HG03558 (cell line): ENCODE data around the gene CDK5.

ENCODE experiments used
- ATAC-seq: cut with Tn5 transposase; IDR thresholded peaks from one replicate; pipeline ENCODE4 v1.9.1; 2021; ENCODE audit warnings: moderate number of reproducible peaks; ENCODE audit not compliant: unreplicated experiment; ENCODE audit errors: extremely low read depth

The CDK5 gene

DNA sequence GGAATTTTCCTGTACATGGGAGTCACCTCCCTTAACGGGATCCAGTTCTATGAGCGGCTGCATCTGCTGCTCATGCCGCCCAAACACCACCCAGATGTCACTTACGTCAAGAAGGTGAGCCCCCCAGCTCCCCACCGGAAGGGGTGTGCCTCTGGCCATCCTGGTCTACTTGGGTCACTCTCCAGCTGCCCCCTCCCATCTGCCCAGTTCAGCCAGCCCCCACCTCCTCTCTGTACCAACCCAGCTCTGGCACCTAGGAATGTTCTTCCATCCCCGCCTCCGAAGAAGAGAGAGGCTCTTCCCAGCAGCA lies 17.9 kb upstream of the CDK5 start:
- no peak for ATAC-seq

DNA sequence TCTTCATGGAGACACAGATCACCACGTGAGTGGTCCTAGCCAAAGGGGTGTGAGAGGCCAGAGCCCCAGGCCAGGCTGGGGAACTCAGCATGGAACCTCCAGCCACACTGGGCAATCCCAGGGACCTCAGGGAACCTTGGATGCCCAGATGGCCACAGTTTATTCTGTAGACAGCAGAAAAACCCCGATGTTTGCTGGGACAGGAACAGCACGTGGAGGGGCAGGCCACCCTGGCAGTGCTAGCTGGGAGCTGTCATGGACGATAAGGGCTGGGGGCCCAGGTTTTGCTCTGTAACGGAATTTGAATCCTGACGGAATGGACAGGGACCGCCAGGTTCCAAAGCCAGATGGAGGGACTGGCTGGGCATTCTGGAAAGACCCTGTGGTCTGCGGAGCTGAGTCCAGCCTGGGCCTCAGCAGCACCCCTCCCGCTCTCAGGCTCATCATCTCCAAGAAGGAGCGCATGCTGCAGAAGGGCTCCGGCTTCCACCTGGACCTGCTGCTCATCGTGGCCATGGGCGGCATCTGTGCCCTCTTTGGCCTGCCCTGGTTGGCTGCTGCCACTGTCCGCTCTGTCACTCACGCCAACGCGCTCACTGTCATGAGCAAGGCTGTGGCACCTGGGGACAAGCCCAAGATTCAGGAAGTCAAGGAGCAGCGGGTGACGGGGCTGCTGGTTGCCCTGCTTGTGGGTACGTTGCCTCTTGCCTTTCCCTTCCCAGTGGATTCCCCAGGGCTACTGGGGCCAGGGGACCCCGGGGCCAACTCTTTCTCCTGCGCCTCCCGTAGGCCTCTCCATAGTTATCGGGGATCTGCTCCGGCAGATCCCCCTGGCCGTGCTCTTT lies 17.3 kb upstream of the CDK5 start:
- ATAC-seq = no peak

DNA sequence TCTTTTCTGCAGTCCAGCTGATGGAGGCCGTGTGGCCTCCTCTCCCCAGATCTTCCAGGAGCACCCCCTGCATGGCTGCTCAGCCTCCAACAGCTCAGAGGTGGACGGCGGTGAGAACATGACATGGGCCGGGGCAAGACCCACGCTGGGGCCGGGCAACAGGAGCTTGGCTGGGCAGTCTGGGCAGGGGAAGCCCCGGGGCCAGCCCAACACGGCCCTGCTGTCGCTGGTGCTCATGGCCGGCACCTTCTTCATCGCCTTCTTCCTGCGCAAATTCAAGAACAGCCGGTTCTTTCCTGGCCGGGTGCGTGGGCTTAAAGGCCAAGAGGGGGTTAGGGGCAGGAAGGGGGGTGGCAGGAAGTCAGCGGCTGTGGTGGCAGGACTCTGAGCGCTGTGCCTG lies 16.3 kb upstream of the CDK5 start:
- ATAC-seq = no peak

DNA sequence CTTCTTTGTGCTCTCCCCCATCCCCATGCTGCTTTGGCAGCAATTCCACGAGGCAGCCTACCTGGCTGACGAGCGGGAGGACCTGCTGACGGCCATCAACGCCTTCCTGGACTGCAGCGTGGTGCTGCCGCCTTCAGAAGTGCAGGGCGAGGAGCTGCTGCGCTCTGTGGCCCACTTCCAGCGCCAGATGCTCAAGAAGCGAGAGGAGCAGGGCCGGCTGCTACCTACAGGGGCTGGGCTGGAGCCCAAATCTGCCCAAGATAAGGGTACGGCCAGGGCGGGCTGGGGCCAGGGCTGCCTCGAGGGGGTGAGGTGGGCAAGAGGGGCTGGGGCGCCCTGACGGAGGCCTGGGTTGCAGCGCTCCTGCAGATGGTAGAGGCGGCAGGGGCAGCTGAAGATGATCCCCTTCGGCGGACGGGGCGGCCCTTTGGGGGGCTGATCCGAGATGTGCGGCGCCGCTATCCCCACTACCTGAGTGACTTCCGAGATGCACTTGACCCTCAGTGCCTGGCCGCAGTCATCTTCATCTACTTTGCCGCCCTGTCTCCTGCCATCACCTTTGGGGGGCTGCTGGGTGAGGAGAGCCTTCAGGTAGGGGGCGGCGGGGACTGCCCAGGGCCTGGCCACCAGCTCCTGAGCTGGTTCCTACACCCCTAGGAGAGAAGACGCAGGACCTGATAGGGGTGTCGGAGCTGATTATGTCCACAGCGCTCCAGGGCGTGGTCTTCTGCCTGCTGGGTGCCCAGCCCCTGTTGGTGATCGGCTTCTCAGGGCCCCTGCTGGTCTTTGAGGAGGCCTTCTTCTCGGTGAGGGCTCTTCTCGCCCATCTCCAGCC lies 13.6 kb upstream of the CDK5 start:
- ATAC-seq = no peak

DNA sequence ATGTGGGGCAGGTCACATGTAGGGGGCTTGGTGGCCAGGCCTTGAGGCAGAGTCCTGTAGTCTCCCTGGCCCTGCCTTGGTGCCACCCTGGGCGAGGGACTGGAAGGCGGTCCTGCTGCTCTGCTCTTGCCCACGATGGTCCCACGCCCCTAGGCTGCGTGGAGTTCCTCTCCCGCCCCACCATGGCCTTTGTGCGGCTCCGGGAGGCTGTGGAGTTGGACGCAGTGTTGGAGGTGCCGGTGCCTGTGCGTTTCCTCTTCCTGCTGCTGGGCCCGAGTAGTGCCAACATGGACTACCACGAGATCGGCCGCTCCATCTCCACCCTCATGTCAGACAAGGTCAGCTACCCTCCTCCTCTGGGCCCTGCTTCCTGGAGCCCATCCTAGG lies 12.9 kb upstream of the CDK5 start:
- ATAC-seq = no peak

DNA sequence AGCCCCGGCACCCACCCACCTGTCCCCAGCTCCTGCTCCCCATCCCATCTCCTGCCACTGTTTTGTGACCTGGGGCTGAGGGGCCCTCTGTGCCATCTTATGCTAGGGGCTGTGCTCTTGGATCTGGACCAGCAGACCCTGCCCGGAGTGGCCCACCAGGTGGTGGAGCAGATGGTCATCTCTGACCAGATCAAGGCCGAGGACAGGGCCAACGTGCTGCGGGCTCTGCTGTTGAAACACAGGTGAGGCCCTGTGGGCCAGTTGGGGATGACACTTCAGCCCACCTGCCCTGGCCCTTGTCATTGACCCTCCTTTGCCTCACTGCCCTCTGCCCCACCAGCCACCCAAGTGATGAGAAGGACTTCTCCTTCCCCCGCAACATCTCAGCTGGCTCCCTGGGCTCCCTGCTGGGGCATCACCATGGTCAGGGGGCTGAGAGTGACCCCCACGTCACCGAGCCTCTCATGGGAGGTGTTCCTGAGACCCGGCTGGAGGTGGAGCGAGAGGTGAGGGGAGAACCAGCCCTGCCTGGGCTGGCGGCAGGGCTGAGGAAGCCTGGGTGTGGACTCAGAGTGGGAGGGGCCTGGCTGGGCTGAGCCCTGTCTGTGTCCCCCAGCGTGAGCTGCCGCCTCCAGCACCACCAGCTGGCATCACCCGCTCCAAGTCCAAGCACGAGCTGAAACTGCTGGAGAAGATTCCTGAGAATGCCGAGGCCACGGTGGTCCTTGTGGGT lies 12.3 kb upstream of the CDK5 start:
- ATAC-seq = no peak

DNA sequence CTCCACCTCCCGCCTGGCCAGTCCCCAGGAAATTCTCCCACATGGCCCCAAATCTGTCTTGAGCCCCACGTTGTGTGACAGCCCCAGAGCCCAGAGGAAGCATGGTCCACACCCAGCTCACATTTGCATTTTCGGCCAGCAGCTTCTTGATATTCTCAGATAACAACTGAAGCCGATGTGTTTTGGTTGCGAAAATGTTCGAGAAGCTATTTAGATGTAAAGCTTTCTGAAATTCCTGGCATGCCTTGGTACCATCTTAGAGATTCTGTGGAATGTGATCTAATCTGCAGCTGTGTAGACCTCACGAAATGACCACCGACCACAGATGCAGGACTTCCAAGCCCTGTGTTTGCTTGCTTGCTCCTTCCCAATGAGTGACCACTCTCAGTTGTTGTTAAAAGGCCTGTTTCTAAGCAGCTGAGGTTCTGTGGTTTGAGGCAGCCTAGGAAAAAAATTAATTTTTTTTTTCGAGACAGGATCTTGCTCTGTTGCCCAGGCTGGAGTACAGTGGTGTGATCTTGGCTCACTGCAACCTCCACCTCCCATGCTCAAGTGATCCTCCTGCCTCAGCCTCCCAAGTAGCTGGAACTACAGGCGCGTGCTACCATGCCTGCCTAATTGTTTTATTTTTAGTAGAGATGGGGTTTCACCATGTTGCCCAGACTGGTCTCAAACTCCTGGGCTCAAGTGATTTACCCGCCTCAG lies 10.5 kb upstream of the CDK5 start:
- ATAC-seq = no peak

DNA sequence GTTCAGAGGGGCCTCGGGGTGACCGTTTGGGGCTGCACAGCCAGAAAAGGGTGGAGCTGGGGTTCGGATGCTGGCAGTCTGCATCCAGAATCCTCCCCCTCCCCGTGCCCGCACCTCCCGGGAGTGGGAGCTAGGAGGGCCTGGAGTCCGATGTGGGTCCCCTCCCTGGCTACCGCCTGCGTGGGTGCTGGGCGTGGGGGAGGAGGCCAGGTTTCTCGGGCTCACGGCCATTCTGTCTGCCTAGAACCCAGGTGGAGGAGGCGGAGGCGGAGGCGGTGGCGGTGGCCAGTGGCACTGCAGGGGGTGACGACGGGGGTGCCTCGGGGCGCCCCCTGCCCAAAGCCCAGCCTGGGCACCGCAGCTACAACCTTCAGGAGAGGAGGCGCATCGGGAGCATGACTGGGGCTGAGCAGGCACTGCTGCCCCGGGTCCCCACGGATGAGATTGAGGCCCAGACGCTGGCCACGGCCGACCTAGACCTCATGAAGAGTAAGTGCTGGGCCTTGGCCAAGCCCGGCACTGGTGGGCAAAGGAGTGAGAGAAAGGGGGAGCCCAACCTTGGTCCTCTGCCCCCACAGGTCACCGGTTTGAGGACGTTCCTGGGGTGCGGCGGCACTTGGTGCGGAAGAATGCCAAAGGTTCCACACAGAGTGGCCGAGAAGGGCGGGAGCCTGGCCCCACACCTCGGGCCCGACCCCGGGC lies 8.7 kb upstream of the CDK5 start:
- ATAC-seq = no peak

DNA sequence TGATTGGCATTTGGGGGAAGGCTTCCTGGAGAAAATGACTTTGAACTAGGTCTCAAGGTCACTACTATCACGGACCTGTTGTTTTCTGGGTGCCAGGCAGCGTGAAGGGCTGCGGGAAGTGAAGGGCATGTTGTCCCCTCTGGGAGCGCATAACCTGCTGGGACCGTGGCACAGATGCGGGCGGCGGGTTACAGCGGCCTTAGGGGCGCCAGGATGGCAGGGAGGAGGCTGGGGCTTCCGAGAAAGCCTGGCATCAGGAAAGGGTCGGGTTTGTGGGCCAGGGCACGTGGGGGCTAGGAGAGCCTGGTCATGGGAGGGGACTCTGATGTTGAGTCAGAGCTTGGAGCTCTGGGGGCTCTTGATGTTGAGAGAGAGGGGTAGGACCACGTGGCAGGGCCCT lies 7.8 kb upstream of the CDK5 start:
- no peak for ATAC-seq

DNA sequence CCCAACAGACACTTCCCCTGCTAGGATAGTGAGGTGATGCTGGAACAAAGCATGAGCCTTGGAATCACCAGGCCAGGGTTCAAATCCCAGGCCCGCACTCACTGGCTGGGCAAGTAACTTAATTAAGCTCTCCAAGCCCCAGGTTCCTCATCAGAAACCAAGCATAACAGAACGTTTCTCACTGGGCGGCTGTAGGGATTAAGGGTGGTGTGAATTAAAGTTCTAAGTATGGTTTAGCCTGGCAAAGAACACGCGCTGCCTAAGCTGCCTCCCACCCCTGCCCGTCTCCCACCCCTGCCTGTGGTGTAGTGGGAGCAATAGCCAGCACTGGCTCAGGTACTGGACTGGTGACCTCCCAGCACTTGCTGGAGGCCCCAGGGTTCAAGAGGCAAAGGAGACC lies 7.3 kb upstream of the CDK5 start:
- ATAC-seq = no peak

DNA sequence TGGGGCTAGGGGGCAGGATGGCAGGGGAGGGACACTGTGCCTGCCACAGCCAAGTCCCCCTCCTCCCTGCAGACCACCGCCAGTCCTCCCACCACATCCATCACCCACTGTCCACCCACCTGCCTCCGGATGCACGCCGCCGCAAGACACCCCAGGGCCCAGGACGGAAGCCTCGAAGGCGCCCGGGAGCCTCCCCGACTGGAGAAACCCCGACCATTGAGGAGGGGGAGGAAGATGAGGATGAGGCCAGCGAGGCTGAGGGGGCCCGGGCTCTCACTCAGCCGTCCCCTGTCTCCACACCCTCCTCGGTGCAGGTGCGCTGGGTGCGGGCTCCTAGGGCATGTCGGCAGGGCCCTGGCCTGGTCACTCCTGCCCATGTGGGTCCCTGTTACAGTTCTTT lies 6.8 kb upstream of the CDK5 start:
- no peak for ATAC-seq

DNA sequence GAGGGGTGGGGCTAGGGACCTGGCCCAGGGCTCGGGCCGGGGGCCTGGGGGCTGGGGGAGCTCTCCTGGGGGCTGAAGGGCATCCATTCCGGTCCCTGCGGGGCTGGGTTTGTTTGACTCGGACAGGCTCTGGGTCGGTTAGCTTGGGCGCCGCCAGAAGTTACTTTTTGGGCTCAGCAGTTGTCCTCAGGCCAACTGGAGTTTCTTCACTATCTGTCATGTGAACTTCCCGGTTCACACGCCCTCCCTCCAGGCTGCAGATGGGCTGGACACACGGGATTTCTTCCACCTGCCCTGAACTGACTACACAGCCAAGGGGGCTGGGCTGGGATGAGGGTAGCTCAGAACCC lies 5.5 kb upstream of the CDK5 start:
- no peak for ATAC-seq

DNA sequence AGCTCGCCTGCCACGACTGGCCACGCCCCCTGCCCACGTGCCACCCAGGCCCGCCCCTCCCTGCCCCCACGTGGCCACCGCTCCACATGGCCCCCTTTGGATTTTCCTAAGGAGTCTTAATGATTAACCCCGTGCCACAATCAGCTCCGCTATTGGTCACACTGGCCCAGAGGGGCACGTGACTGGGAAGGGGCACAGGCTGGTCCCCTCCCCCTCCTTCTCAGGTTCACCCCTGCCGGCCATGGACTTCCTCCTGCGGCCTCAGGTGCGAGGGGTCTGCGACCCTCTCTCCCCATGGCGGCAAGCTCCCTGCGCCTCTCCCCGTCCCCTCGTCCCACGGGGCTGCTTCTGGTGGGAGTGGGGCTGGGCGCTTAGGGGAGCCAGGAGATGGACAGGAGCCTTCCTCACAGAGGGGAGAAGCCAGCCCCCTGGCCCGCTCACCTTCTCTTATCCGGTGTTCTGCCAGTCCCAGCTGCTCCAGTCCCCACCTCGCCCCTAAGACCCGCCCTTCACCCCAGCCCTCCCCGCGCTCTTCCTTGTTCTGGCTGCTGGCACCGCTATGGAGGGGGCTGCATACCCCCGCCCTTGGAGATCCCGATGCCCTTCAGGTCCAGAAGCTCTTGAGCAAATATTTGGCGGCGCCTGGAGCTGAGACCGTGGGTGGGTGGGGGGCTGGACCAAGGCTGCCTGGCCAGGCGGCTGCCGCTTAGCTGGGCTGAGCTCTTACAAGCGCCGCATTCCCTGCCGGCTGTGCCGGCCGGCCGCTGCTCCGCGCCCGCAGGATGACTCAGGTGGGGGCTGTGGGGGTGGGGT lies 4.9 kb upstream of the CDK5 start:
- ATAC-seq = no peak

DNA sequence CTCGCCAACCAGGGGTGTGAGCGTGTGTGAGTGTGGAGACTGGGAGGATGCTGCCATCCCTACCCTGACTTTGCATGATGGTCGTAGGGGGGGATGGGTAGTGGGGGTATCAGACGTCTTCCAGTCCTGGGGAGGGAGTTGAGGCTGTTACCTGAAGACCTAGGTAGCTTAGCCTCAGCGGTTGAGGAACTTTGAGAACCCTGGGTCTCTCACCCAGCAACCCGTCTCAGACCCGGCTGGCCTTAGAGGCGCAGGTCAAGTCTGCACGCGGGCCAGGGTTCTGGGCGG lies 4.4 kb upstream of the CDK5 start:
- ATAC-seq = no peak

DNA sequence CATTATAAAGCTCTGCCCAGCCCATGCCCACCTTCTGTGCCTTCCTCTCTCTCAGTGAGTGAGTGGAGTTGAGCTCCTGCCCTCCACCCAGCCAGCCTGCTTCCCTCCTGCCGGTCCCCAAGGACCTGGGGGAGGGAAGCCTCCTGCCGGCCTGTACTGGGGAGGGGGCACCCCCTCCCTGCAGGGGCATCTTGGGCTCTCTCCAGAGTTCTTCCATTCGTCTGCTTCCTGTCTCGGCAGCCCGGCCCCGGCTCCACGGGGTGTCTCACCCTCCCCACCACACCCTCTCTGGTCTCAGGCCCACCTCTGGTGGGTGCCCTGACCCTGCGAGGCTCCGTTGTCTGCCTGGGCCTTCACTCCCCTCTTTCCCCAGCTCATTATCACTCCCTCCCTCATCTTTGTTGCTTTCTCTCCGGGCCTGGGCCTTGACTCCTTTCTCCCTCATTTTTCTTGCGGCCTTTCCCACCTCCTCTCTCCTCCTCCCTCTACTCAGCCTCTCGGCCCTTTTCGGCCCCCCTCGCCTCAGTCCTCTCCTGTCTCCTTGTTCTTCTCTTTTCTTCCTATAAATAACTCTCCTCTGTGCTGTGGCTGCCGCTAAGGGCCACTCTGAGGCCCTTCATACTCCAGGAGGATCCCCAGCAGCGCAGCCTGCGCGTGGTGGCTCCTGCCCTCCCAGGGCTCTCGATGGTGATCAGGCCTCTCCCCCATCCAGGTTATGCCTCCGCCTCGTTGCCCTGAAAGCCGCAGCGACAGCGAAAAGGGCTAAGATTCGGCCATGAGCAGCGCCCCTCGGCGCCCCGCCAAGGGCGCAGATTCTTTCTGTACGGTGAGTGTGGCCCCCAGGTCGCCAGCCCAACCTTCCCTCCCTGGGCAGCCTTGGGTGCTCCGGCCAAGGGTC lies 3.8 kb upstream of the CDK5 start:
- no peak for ATAC-seq

DNA sequence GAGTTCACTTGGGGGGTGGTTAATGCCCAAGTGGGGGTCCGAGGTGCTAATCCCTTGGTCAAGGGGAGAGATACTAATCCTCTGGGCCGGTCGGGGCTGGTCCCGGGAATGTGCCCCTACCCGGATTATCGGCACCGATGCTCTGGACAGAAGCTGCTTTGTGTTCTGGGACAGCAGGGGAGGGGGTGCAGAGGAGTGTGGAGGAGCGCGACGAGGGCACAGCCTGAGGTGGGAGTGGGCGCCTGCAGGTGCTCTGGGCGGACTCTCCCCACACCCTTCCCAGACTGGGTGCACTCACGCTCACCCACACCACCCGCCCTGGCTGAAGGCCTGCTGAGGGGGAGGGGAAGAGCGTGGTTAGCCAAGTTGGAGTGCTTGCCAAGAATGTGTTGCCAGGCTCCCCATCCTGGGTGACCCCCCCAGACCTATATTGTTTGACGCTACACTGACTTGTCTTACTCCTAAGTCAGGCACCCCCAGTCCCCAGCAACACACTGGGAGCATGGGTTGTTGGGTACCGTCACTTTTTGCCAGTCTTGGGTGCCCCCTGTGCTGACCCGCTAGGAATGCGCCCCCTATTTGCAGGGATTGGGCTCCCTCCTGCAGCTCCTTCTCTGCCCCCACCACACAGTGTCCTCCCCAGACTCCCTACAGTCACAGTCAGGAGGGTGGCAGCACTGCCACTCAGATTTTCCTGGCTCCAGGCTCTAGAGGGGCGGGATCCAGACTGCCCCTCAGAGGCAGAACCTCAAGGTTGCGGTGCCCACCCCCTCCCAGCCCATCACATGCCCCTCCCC lies 2.9 kb upstream of the CDK5 start:
- no peak for ATAC-seq

DNA sequence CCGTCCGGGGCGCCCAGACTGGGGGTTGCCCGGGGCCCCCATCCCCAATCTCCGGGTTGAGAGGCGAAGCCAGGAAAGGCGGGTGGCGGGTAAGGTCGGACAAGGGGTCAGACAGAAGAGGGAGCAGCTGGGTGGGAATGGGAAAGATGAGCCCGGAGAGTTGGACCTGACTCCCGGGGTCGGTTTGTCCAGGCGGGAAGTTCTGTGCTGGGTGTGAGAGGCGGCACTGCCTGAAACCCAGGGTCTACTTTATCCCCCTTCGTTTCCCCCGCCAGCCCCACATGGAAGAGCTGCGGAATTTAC lies 2.4 kb upstream of the CDK5 start:
- ATAC-seq = no peak
